Activated CD8-positive, alpha-beta T cell treated with anti-CD3 and anti-CD28 coated beads for 36 hours (primary cell): ENCODE data around the gene PRKCE. TPM values are rescaled to one million over a fixed set of nuclear protein-coding genes. Genes with fewer than 3 reads are reported as not detected.

Experiments used
- ATAC-seq: fragments of 200-7000 bp; cut with Tn5 transposase; one replicate; pipeline ENCODE4 v1.10.0; 2021; ENCODE audit warnings: mild to moderate bottlenecking, moderate library complexity
- CTCF ChIA-PET: fragments of 350-600 bp; sonication (Branson Sonifier 250); formaldehyde crosslinking; loops from one replicate; lab custom pipeline; 2021; ENCODE audit warnings: antibody characterized with exemption; lab: Charles Lee
- POLR2A ChIA-PET: fragments of 350-600 bp; sonication (Branson Sonifier 250); formaldehyde crosslinking; loops from one replicate; lab custom pipeline; 2021; ENCODE audit warnings: antibody characterized with exemption; lab: Charles Lee
- DNase-seq: peaks from one replicate; pipeline ENCODE4 v3.0.0-alpha.2; 2020
- H3K27ac Mint-ChIP-seq: one replicate; pipeline ENCODE4 v1.8.0; 2021; ENCODE audit warnings: mild to moderate bottlenecking, mixed read lengths
- H3K27me3 Mint-ChIP-seq: one replicate; pipeline ENCODE4 v1.8.0; 2021; ENCODE audit warnings: mixed read lengths
- H3K36me3 Mint-ChIP-seq: one replicate; pipeline ENCODE4 v1.8.0; 2021; ENCODE audit warnings: low read depth, mixed read lengths
- H3K4me1 Mint-ChIP-seq: one replicate; pipeline ENCODE4 v1.8.0; 2021; ENCODE audit warnings: low read depth, mixed read lengths
- H3K4me3 Mint-ChIP-seq: one replicate; pipeline ENCODE4 v1.8.0; 2021; ENCODE audit warnings: mild to moderate bottlenecking, moderate library complexity, mixed read lengths
- H3K9me3 Mint-ChIP-seq: one replicate; pipeline ENCODE4 v1.8.0; 2021; ENCODE audit warnings: mixed read lengths
- intact Hi-C: fragments of 100-400 bp; cut with micrococcal nuclease; formaldehyde crosslinking; loops from one replicate; pipeline ENCODE4 v1.10.0; 2022
- total RNA-seq, 2 experiments: library from RNA; stranded (reverse); gene quantifications; one replicate each; pipeline ENCODE4 v1.2.3, GENCODE V29; 2021
- TF ChIP-seq, protein P1 (sequence below): fragments of 200-600 bp; IDR thresholded peaks from one replicate; pipeline ENCODE4 v1.8.0; 2022; ENCODE audit warnings: antibody characterized with exemption, mild to moderate bottlenecking

Gene PRKCE
- total RNA-seq, 2 experiments from 2014 or later, result 11.5 to 11.9 TPM

GRCh38 chr2:45731141-45731540 lies 79.7 kb downstream of the PRKCE start:
- ATAC-seq (no peak), DNase-seq (no peak)
- no peak overlapping the region for H3K27ac Mint-ChIP-seq
- TF ChIP-seq, protein P1, sequence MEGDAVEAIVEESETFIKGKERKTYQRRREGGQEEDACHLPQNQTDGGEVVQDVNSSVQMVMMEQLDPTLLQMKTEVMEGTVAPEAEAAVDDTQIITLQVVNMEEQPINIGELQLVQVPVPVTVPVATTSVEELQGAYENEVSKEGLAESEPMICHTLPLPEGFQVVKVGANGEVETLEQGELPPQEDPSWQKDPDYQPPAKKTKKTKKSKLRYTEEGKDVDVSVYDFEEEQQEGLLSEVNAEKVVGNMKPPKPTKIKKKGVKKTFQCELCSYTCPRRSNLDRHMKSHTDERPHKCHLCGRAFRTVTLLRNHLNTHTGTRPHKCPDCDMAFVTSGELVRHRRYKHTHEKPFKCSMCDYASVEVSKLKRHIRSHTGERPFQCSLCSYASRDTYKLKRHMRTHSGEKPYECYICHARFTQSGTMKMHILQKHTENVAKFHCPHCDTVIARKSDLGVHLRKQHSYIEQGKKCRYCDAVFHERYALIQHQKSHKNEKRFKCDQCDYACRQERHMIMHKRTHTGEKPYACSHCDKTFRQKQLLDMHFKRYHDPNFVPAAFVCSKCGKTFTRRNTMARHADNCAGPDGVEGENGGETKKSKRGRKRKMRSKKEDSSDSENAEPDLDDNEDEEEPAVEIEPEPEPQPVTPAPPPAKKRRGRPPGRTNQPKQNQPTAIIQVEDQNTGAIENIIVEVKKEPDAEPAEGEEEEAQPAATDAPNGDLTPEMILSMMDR, result no peak
- intact Hi-C loops, result no loop called here
- no peaks in the 10 kb centered on the region for H3K27me3 Mint-ChIP-seq
- no peaks in the 10 kb centered on the region for H3K36me3 Mint-ChIP-seq
- ChIA-PET CTCF (no interaction called here), POLR2A (no interaction called here)
- H3K4me1 Mint-ChIP-seq, result no peaks in the 10 kb centered on the region
- no peaks in the 10 kb centered on the region for H3K9me3 Mint-ChIP-seq
- no peak overlapping the region for H3K4me3 Mint-ChIP-seq

GRCh38 chr2:45732436-45732835 lies 81.0 kb downstream of the PRKCE start:
- Mint-ChIP-seq H3K36me3 (no peaks in the 10 kb centered on the region), H3K4me3 (no peak overlapping the region), H3K27me3 (no peaks in the 10 kb centered on the region), H3K27ac (no peak overlapping the region), H3K9me3 (no peaks in the 10 kb centered on the region), H3K4me1 (no peaks in the 10 kb centered on the region)
- no peak for ATAC-seq
- ChIA-PET CTCF (interaction anchor here (0.6 to 0.8 kb wide), 2 partner anchors 46 to 433 kb away, joined by 3 read pairs; no protein-coding TSS in a partner anchor), POLR2A (no interaction called here)
- TF ChIP-seq, protein P1, result no peak
- intact Hi-C loops, result no loop called here
- DNase-seq, result no peak

- Mint-ChIP-seq H3K4me3 (no peak overlapping the region), H3K9me3 (no peaks in the 10 kb centered on the region), H3K36me3 (no peaks in the 10 kb centered on the region), H3K27ac (no peak overlapping the region), H3K27me3 (no peaks in the 10 kb centered on the region), H3K4me1 (no peaks in the 10 kb centered on the region)
- TF ChIP-seq, protein P1, result no peak
- no peak for DNase-seq
- intact Hi-C loops, result no loop called here
- ChIA-PET CTCF (interaction anchor here (0.6 to 0.8 kb wide), 2 partner anchors 46 to 432 kb away, joined by 3 read pairs; no protein-coding TSS in a partner anchor), POLR2A (no interaction called here)
- no peak for ATAC-seq
Measured at GRCh38 chr2:45732946-45733345, 81.5 kb downstream of the PRKCE start.

DNA sequence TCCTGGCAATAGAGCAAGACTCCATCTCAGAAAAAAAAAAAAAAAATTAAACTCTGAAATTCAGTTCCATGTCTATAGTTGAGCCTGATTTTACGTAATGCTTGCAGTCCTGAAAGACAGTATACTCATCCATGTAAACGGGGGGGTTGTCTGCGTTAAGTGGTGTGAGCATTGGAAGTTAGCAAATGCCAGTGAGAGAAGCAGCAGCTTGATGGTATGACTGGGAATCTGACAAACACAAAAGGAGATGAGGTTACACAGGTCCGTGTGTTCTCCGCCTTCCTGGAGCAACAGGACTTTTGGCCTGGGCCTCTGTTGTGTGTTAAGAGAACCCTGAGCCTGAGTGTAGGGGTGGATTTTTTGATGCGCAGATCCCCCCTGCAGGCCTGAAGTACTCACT lies 82.9 kb downstream of the PRKCE start:
- Mint-ChIP-seq H3K27me3 (no peaks in the 10 kb centered on the region), H3K9me3 (no peaks in the 10 kb centered on the region), H3K27ac (no peak overlapping the region), H3K4me1 (no peaks in the 10 kb centered on the region), H3K36me3 (no peaks in the 10 kb centered on the region), H3K4me3 (no peak overlapping the region)
- ATAC-seq (no peak), DNase-seq (no peak)
- ChIA-PET POLR2A (no interaction called here), CTCF (no interaction called here)
- TF ChIP-seq, protein P1, result no peak
- intact Hi-C loops, result no loop called here

DNA sequence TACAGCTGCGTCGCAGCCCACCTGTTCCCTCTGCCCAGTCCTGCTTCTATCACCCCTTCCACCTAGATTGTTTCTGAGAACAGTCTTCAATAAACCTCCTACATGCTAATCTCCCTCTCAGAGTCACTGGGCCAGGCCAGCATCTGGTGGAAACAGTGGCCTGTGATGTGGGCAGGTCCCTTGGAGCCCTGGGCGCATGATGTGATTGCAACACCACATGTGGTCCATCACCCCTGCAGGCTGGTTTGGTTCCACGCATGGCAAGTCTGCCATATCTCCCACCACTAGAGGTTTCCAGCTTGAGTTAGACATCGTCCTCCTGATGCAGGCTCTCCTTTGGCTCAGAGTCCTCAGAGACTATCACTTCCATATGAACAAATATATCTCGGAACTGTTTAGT lies 83.5 kb downstream of the PRKCE start:
- ATAC-seq, result no peak
- Mint-ChIP-seq H3K27me3 (no peaks in the 10 kb centered on the region), H3K36me3 (no peaks in the 10 kb centered on the region), H3K4me3 (no peak overlapping the region), H3K27ac (no peak overlapping the region), H3K4me1 (peaks cover 2% of the 10 kb centered on the region), H3K9me3 (no peaks in the 10 kb centered on the region)
- intact Hi-C loops, result no loop called here
- ChIA-PET CTCF (interaction anchor here (1.1 kb wide), 1 partner anchor 10 kb away, joined by 3 read pairs; no protein-coding TSS in a partner anchor), POLR2A (no interaction called here)
- no peak for DNase-seq
- TF ChIP-seq, protein P1, result no peak
